NB4 (cell line): ENCODE measurements around the gene SCAF4.

Experiments used
- CTCF ChIP-seq: IDR thresholded peaks from one replicate; pipeline ENCODE4 v1.5.1; 2012; ENCODE audit warnings: low read depth, low read length
- MAX ChIP-seq: IDR thresholded peaks from 2 replicates; pipeline ENCODE4 v1.6.1; 2011; ENCODE audit warnings: low read depth, low read length
- MYC ChIP-seq: IDR thresholded peaks from 2 replicates; pipeline ENCODE4 v1.6.1; 2011; ENCODE audit warnings: low read depth, low read length
- POLR2A ChIP-seq: IDR thresholded peaks from 2 replicates; pipeline ENCODE4 v1.6.1; 2011; ENCODE audit warnings: mild to moderate bottlenecking; ENCODE audit not compliant: insufficient read length; ENCODE audit errors: extremely low read depth

DNA sequence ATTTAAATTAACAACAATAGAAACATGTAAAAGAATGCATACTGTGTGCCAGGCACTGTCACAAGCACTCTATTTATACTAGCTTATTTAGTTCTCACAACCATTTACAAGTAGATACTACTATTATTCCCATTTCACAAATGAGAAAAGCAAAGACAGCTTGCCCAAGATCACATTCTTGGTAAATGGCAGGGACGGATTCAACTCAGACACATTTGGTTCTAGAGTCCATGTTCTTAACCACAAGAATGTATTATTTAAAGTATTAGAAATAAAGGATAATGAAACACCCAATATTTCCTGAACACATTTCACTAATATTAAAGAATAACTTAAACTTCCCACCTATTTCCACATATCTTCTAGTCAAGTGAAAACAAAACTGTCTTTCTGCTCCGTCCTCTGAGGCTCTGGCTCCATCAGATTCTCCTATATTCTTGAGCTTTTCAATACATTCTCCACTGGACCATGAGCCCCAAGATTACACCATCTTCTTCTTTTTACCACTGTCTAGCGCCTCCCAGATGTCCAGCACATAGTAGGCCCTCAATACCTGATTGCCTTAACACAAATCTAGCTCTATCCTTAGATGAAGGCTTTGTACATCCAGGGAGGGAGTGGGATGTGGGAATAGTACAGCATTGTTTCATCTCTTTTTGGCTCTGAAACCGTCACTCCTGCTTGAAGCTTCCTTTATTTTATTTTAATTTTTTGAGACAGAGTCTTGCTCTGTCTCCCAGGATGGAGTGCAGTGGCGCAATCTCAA, 43.1 kb downstream of the SCAF4 start:
- TF ChIP-seq CTCF (no peak), POLR2A (no peak), MAX (no peak), MYC (no peak)
